Suprapubic skin (tissue), 2 donors: ENCODE results near the gene ZFYVE28.

ENCODE experiments used
- EP300 ChIP-seq: sonication (generic); formaldehyde crosslinking; IDR thresholded peaks from one replicate; pipeline ENCODE4 v1.6.1; 2017; ENCODE audit warnings: antibody characterized with exemption
- POLR2A ChIP-seq, 2 donors: fragments of 450-650 bp; IDR thresholded peaks; one replicate each; pipeline ENCODE4 v1.6.1; 2017; ENCODE audit warnings: antibody characterized with exemption in 2 of 2, mild to moderate bottlenecking in 2 of 2, moderate library complexity in 2 of 2

DNA sequence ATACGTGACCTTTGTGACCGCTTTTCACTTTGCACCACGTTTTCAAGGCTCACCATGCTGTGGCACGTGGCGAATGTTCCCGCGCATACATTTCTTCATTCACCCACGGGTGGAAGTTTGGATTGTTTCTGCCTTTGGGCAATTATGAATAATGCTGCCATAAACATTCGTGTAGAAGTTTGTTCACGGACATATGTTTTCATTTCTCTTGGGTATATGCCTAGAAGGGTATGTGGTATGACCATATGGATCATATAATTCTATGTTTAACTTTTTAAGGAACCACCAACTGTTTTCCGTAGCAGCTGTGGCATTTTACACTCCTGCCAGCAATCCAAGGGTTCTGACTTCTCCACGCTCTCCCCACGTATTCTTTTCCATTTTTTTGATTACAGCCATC, 95.6 kb downstream of the ZFYVE28 start:
- TF ChIP-seq POLR2A (IDR thresholded peaks at IDR 0.05) (no peak), EP300 (no peak)
